ENCODE results near the gene RORC. TPM values are rescaled to one million over a fixed set of nuclear protein-coding genes. Genes with fewer than 3 reads are reported as not detected.

RORC gene
- total RNA-seq, 2 experiments from 2014 or later: 1.3 to 1.5 TPM

DNA sequence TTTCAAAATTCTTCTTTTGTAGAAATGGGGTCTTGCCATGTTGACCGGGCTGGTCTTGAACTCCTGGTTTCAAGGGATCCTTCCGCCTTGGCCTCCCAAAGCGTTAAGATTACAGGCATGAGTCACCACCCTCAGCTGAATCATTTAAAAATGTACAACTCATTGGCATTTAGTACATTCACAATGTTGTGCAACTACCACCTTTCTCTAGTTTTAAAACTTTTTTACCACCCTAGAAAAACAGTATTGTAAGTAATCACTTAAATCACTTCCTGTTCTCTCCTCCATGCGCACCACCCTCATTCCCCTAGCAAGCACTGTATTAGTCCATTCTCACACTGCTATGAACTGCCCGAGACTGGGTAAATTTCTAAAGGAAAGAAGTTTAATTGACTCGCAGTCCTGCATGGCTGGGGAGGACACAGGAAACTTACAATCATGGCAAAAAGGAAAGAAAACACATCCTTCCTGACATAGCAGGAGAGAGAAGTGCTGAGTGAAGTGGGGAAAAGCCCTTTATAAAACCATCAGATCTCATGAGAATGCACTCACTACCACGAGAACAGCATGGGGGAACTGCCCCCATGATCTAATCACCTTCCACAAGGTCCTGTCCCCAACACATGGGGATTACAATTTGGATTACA, 36.3 kb upstream of the RORC start:
- Mint-ChIP-seq H3K4me1 (ENCODE audit: low read depth) (peaks cover 9% of the 10 kb centered on the region), H3K27ac (no peak overlapping the region), H3K4me3 (no peak overlapping the region), H3K9me3 (no peaks in the 10 kb centered on the region), H3K27me3 (no peaks in the 10 kb centered on the region), H3K36me3 (ENCODE audit: low read depth) (no peaks in the 10 kb centered on the region)
- TF ChIP-seq, protein P1, sequence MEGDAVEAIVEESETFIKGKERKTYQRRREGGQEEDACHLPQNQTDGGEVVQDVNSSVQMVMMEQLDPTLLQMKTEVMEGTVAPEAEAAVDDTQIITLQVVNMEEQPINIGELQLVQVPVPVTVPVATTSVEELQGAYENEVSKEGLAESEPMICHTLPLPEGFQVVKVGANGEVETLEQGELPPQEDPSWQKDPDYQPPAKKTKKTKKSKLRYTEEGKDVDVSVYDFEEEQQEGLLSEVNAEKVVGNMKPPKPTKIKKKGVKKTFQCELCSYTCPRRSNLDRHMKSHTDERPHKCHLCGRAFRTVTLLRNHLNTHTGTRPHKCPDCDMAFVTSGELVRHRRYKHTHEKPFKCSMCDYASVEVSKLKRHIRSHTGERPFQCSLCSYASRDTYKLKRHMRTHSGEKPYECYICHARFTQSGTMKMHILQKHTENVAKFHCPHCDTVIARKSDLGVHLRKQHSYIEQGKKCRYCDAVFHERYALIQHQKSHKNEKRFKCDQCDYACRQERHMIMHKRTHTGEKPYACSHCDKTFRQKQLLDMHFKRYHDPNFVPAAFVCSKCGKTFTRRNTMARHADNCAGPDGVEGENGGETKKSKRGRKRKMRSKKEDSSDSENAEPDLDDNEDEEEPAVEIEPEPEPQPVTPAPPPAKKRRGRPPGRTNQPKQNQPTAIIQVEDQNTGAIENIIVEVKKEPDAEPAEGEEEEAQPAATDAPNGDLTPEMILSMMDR (IDR thresholded peaks at IDR 0.05): no peak
- ChIA-PET POLR2A (no interaction called here), CTCF (interaction anchor here (0.6 to 0.8 kb wide), 2 partner anchors 14 to 1917 kb away, joined by 3 read pairs; no protein-coding TSS in a partner anchor)
- peak; percentile 18 for DNase-seq
- intact Hi-C loops (cut with micrococcal nuclease): no loop called here
- peak; percentile 53 for ATAC-seq

DNA sequence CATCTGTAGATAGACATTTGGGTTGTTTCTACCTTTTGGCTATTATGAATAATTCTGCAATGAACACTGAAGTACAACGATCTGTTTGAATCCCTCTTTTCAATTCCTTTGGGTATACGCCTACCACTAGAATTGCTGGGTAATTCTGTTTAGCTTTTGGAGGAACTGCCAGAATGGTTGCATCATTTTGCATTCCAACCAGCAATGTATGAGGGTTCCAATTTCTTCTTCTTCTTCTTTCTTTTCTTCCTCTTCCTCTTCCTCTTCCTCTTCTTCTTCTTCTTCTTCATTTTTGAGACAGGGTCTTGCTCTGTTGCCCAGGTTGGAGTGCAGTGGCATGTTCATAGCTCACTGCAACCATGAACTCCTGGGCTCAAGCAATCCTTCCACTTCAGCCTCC, 35.7 kb upstream of the RORC start:
- H3K4me1 Mint-ChIP-seq (ENCODE audit: low read depth): peaks cover 9% of the 10 kb centered on the region
- no peak overlapping the region for H3K27ac Mint-ChIP-seq
- no peak for DNase-seq
- H3K27me3 Mint-ChIP-seq: no peaks in the 10 kb centered on the region
- ChIA-PET CTCF (interaction anchor here (0.6 to 0.8 kb wide), 2 partner anchors 14 to 1918 kb away, joined by 3 read pairs; no protein-coding TSS in a partner anchor), POLR2A (no interaction called here)
- H3K9me3 Mint-ChIP-seq: no peaks in the 10 kb centered on the region
- TF ChIP-seq, protein P1 (IDR thresholded peaks at IDR 0.05): no peak
- intact Hi-C loops (cut with micrococcal nuclease): no loop called here
- no peak overlapping the region for H3K4me3 Mint-ChIP-seq
- H3K36me3 Mint-ChIP-seq (ENCODE audit: low read depth): no peaks in the 10 kb centered on the region
- no peak for ATAC-seq

DNA sequence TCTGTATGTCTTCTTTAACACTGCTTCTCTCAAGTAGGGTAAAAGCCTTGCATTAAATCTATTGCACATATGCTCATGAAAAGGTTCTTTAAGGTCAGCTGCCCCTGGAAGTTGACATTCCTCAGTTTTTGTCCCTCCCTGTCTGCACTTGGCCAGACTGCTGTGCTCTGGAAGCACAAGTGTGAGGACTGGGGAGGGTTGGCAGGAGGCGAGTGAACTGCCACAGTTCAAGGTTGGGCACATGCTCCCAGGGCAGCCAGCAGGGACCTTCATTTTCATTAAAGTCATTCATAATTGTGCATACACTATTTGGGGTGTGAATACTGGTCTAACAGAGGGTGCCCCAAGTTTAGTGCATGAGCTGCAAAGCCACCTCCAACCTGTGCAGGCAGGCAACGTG, 32.8 kb upstream of the RORC start:
- peaks cover 9% of the 10 kb centered on the region for H3K4me1 Mint-ChIP-seq (ENCODE audit: low read depth)
- no peak overlapping the region for H3K27ac Mint-ChIP-seq
- intact Hi-C loops (cut with micrococcal nuclease): no loop called here
- H3K27me3 Mint-ChIP-seq: no peaks in the 10 kb centered on the region
- H3K36me3 Mint-ChIP-seq (ENCODE audit: low read depth): no peaks in the 10 kb centered on the region
- no peak overlapping the region for H3K4me3 Mint-ChIP-seq
- POLR2A ChIA-PET: interaction anchor here (0.8 kb wide), 1 partner anchor 12 kb away, joined by 4 read pairs; no protein-coding TSS in a partner anchor
- CTCF ChIA-PET: interaction anchor here (0.9 to 1.2 kb wide), 3 partner anchors 17 to 38 kb away, joined by 3 read pairs; no protein-coding TSS in a partner anchor
- ATAC-seq (no peak), DNase-seq (no peak)
- no peaks in the 10 kb centered on the region for H3K9me3 Mint-ChIP-seq
- TF ChIP-seq, protein P1 (IDR thresholded peaks at IDR 0.05): no peak

DNA sequence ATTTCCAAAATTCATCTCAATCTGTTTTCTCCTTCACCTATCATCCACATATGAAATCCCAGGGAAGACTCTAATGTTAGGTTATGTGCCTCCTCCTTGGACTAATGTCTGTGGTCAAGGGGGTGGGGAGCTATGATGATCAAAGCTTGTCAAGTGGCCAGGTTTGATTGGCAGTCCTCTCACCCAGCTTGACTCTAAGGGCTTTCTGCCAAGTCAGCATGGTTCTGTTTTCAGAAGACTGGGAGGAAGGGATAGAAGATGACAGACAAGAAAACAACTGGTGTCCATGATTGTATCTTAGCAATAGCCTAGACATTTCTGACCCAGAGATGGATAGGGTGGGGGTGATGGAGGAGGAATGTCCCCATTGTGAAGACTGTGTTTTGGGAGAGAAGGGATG, 31.0 kb upstream of the RORC start:
- ChIA-PET POLR2A (no interaction called here), CTCF (no interaction called here)
- intact Hi-C loops (cut with micrococcal nuclease): no loop called here
- H3K36me3 Mint-ChIP-seq (ENCODE audit: low read depth): no peaks in the 10 kb centered on the region
- no peak overlapping the region for H3K27ac Mint-ChIP-seq
- H3K4me3 Mint-ChIP-seq: no peak overlapping the region
- TF ChIP-seq, protein P1 (IDR thresholded peaks at IDR 0.05): no peak
- peaks cover under 1% of the 10 kb centered on the region for H3K4me1 Mint-ChIP-seq (ENCODE audit: low read depth)
- H3K9me3 Mint-ChIP-seq: no peaks in the 10 kb centered on the region
- no peak for ATAC-seq
- no peaks in the 10 kb centered on the region for H3K27me3 Mint-ChIP-seq
- no peak for DNase-seq

DNA sequence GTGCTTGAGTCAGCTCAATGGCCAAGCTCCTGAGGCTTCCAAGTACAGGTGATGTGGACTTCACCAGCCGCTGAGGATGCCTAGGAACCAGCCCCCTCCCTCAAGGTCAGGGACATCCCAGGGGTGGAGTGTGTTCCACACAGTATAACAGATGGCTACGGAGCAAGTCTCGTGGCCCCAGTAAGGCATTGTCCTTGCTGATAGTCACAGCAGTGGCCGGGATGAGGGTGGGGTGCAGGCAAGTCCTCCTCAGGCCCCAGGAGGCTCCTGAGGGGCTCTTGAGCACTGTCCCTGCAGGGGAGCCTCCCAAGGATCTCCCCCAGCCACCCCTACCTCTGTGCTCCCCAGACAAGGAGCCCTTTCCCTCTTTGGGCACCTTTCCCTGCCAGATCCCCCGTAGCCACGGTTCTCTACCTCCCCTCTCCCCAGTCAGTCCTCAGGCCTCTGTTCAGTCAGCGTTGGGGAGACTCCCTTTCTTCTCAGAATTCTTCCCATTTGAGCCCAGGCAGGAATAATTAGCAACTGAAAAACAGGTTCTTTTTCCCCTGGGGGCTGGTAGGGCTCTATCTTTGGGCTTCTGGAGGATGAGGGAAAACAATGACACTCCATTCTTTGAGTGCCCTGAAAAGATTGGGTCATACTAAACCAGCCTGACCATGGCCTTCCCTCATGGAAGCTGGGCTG, 29.0 kb upstream of the RORC start:
- H3K4me1 Mint-ChIP-seq (ENCODE audit: low read depth): no peaks in the 10 kb centered on the region
- ChIA-PET CTCF (no interaction called here), POLR2A (no interaction called here)
- H3K27me3 Mint-ChIP-seq: no peaks in the 10 kb centered on the region
- intact Hi-C loops (cut with micrococcal nuclease): no loop called here
- TF ChIP-seq, protein P1 (IDR thresholded peaks at IDR 0.05): no peak
- H3K36me3 Mint-ChIP-seq (ENCODE audit: low read depth): no peaks in the 10 kb centered on the region
- H3K27ac Mint-ChIP-seq: no peak overlapping the region
- H3K4me3 Mint-ChIP-seq: no peak overlapping the region
- DNase-seq (no peak), ATAC-seq (no peak)
- H3K9me3 Mint-ChIP-seq: no peaks in the 10 kb centered on the region

All from activated CD8-positive, alpha-beta T cell treated with anti-CD3 and anti-CD28 coated beads for 36 hours (primary cell).